ENCODE data around the gene CHD8.

DNA sequence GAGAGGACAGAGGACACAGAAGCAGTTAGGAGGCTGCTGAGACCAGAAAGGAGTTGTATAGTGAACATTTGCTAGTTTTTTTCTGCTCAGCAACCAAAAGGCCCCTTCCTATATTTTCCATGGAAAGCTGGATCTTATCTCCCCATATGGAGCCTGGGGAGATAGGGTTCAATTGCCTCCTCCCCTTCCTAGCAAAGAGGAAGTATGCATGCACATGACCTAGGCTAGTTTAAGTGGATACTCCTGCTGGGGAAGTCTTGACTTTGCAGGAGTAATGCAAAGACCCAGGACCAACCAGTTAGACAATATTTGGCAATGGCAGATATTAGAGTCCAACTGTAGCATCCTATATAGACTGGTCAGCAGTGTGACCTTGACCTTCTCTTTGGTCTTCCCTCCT, 15.1 kb downstream of the CHD8 start:
- TF ChIP-seq CTCF (IDR thresholded peaks at IDR 0.05) (no peak), POLR2AphosphoS5 (IDR thresholded peaks at IDR 0.05) (no peak)

All from breast epithelium (tissue), 3 donors.